HepG2 (cell line): ENCODE measurements around the gene NOL12. TPM values are rescaled to one million over a fixed set of nuclear protein-coding genes. Genes with fewer than 3 reads are reported as not detected.

Source experiments
- FOXA1 ChIP-seq, 2 experiments: fragments of 450-650 bp in 1 of 2; sonication (generic) in 1 of 2; formaldehyde crosslinking in 1 of 2; IDR thresholded peaks; 2 replicates each; pipeline versions ENCODE4 v1.4.0 to v1.6.1; 2016 to 2020; ENCODE audit warnings: missing genetic modification reagents in 1 of 2
- LRRFIP1 ChIP-seq: sonication (generic); formaldehyde crosslinking; conservative IDR thresholded peaks from 2 replicates; pipeline ENCODE4 v1.4.0; 2020; ENCODE audit warnings: missing genetic modification reagents
- MEF2D ChIP-seq: sonication (generic); formaldehyde crosslinking; IDR thresholded peaks from 2 replicates; pipeline ENCODE4 v1.5.1; 2020; ENCODE audit warnings: mild to moderate bottlenecking, missing genetic modification reagents
- MEIS2 ChIP-seq: sonication (generic); formaldehyde crosslinking; IDR thresholded peaks from 2 replicates; pipeline ENCODE4 v1.9.0; 2021; ENCODE audit warnings: mild to moderate bottlenecking, missing genetic modification reagents
- NR2F6 ChIP-seq, 2 experiments: IDR thresholded peaks; 2 replicates each; pipeline ENCODE4 v1.6.1; 2016; ENCODE audit warnings: antibody characterized with exemption in 1 of 2, mild to moderate bottlenecking in 1 of 2
- PAXIP1 ChIP-seq: sonication (generic); formaldehyde crosslinking; conservative IDR thresholded peaks from 2 replicates; pipeline ENCODE4 v1.4.0; 2020; ENCODE audit warnings: mild to moderate bottlenecking, missing genetic modification reagents, moderate library complexity
- SMAD1 ChIP-seq: sonication (generic); formaldehyde crosslinking; IDR thresholded peaks from 2 replicates; pipeline ENCODE4 v1.4.0; 2020; ENCODE audit warnings: missing genetic modification reagents, low read depth, mild to moderate bottlenecking, borderline replicate concordance
- TRAFD1 ChIP-seq: sonication (generic); formaldehyde crosslinking; IDR thresholded peaks from 2 replicates; pipeline ENCODE4 v1.5.1; 2020; ENCODE audit warnings: missing genetic modification reagents, mild to moderate bottlenecking, borderline replicate concordance
- ZBTB14 ChIP-seq: sonication (generic); formaldehyde crosslinking; IDR thresholded peaks from 2 replicates; pipeline ENCODE4 v1.4.0; 2020; ENCODE audit warnings: missing genetic modification reagents
- ZBTB26 ChIP-seq: IDR thresholded peaks from 2 replicates; pipeline ENCODE4 v1.6.1; 2016; ENCODE audit warnings: missing compliant biosample characterization, missing genetic modification reagents, borderline replicate concordance
- ZNF18 ChIP-seq: sonication (generic); formaldehyde crosslinking; IDR thresholded peaks from 2 replicates; pipeline ENCODE4 v1.8.0; 2022; ENCODE audit warnings: mild to moderate bottlenecking, missing genetic modification reagents; ENCODE audit not compliant: insufficient replicate concordance
- ZNF577 ChIP-seq: sonication (generic); formaldehyde crosslinking; IDR thresholded peaks from 2 replicates; pipeline ENCODE4 v1.4.0; 2020; ENCODE audit warnings: mild to moderate bottlenecking, low read depth, missing genetic modification reagents, borderline replicate concordance
- polyA plus RNA-seq, 8 experiments: library from polyadenylated mRNA; depleted of rRNA in 3 of 8; stranded (reverse) in 7 of 8; unstranded in 1 of 8; fragments of >200 nt; fragmentation: Illumina TruSeq in 4 of 8; extraction: Trizol in 4 of 8; gene quantifications; 2 replicates each; pipeline versions ENCODE4 v1.2.1 to v1.2.3, GENCODE V29; 2011 to 2016; ENCODE audit warnings: low read depth in 4 of 8, missing spikeins in 1 of 8, mixed read lengths in 1 of 8; ENCODE audit not compliant: insufficient read depth in 1 of 8
- total RNA-seq, 5 experiments: library from RNA; depleted of rRNA; stranded (reverse); fragments of >200 nt; fragmentation: Illumina TruSeq; extraction: Trizol; gene quantifications; 2 replicates each; pipeline ENCODE4 v1.2.3, GENCODE V29; 2016; ENCODE audit warnings: low read depth in 1 of 5

Gene NOL12
- total and polyA plus RNA-seq, 2 of the 13 experiments (the other 11 are each of a cell fraction or from before 2014, with no cell fraction given) = 14.3 to 31.4 TPM

- TF ChIP-seq MEF2D (CRISPR knock-in tag) = no peak
- no peak for TF ChIP-seq SMAD1 (CRISPR knock-in tag)
- no peak for TF ChIP-seq NR2F6 (IDR thresholded peaks at IDR 0.05)
- no peak for TF ChIP-seq NR2F6 (CRISPR knock-in tag; IDR thresholded peaks at IDR 0.05)
- no peak for TF ChIP-seq MEIS2 (CRISPR knock-in tag)
- TF ChIP-seq ZBTB14 = no peak
- TF ChIP-seq PAXIP1 (CRISPR knock-in tag) = 0 out of 2 replicates have a peak, but pooled peaks have one; percentile 12
- no peak for TF ChIP-seq LRRFIP1 (CRISPR knock-in tag)
- no peak for TF ChIP-seq ZNF18 (CRISPR knock-in tag)
- TF ChIP-seq ZNF577 (CRISPR knock-in tag) = no peak
- no peak for TF ChIP-seq TRAFD1 (CRISPR knock-in tag)
- no peak for TF ChIP-seq ZBTB26 (CRISPR knock-in tag)
- TF ChIP-seq FOXA1 (IDR thresholded peaks at IDR 0.05) = no peak
- TF ChIP-seq FOXA1 (CRISPR knock-in tag; IDR thresholded peaks at IDR 0.05) = no peak
Observed at GRCh38 chr22:37741312-37741795, 55.2 kb downstream of the NOL12 start (continued).
